ENCODE data around the gene TRIM69. TPM values are rescaled to one million over a fixed set of nuclear protein-coding genes. Genes with fewer than 3 reads are reported as not detected.

The TRIM69 gene
- total and polyA plus RNA-seq, 2 donors (not counting 1 experiment from before 2014, with no cell fraction given): 18.3 to 40.1 TPM

GRCh38 chr15:44694416-44694815 lies 41.9 kb upstream of the TRIM69 start:
- peak in 1 of 2 donors; percentile 5 for DNase-seq (ENCODE audit: low read depth in 2 of 2)
- Histone ChIP-seq H3K4me3 (replicated peaks in 1 of 4; ENCODE audit: control extremely low read depth in 1 of 4, insufficient read depth in 1 of 4, low read depth in 3 of 4, low read length in 4 of 4) (no peak overlapping the region), H3K4me2 (ENCODE audit: extremely low read depth, insufficient read depth, low read length) (no peak overlapping the region), H3K9ac (ENCODE audit: insufficient read depth, low read length) (no peak overlapping the region), H3K27me3 (ENCODE audit: control insufficient read depth, insufficient read depth, low read length) (peaks cover 9% of the 10 kb centered on the region), H3K27ac (ENCODE audit: insufficient read depth, low read length) (no peak overlapping the region), H3K79me2 (ENCODE audit: control insufficient read depth, insufficient read depth, low read length) (no peaks in the 10 kb centered on the region), H2AFZ (ENCODE audit: low read length) (no peak overlapping the region), H3K4me1 (ENCODE audit: control insufficient read depth, extremely low read depth, insufficient read depth, low read length) (no peaks in the 10 kb centered on the region), H4K20me1 (ENCODE audit: control insufficient read depth, extremely low read depth, insufficient read depth, low read length) (no peaks in the 10 kb centered on the region), H3K36me3 (ENCODE audit: control insufficient read depth, insufficient read depth, low read length) (no peaks in the 10 kb centered on the region), H3K9me3 (ENCODE audit: control insufficient read depth, insufficient read depth, low read depth, low read length) (no peaks in the 10 kb centered on the region)
- TF ChIP-seq EZH2 (IDR thresholded peaks at IDR 0.05; ENCODE audit: low read length, missing control alignments) (no peak), CTCF (conservative IDR thresholded peaks at IDR 0.05 in 1 of 2, IDR thresholded peaks at IDR 0.05 in 1 of 2; ENCODE audit: low read depth in 1 of 2, low read length in 2 of 2) (no peak)

GRCh38 chr15:44695294-44695693 lies 41.0 kb upstream of the TRIM69 start:
- no peak for DNase-seq (ENCODE audit: low read depth in 2 of 2)
- H3K36me3 ChIP-seq (ENCODE audit: control insufficient read depth, insufficient read depth, low read length): no peaks in the 10 kb centered on the region
- H3K27ac ChIP-seq (ENCODE audit: insufficient read depth, low read length): no peak overlapping the region
- no peaks in the 10 kb centered on the region for H3K9me3 ChIP-seq (ENCODE audit: control insufficient read depth, insufficient read depth, low read depth, low read length)
- TF ChIP-seq CTCF (conservative IDR thresholded peaks at IDR 0.05 in 1 of 2, IDR thresholded peaks at IDR 0.05 in 1 of 2; ENCODE audit: low read depth in 1 of 2, low read length in 2 of 2) (no peak), EZH2 (IDR thresholded peaks at IDR 0.05; ENCODE audit: low read length, missing control alignments) (no peak)
- no peak overlapping the region for H3K4me2 ChIP-seq (ENCODE audit: extremely low read depth, insufficient read depth, low read length)
- H4K20me1 ChIP-seq (ENCODE audit: control insufficient read depth, extremely low read depth, insufficient read depth, low read length): no peaks in the 10 kb centered on the region
- H3K27me3 ChIP-seq (ENCODE audit: control insufficient read depth, insufficient read depth, low read length): peaks cover 9% of the 10 kb centered on the region
- no peaks in the 10 kb centered on the region for H3K4me1 ChIP-seq (ENCODE audit: control insufficient read depth, extremely low read depth, insufficient read depth, low read length)
- H3K9ac ChIP-seq (ENCODE audit: insufficient read depth, low read length): no peak overlapping the region
- no peaks in the 10 kb centered on the region for H3K79me2 ChIP-seq (ENCODE audit: control insufficient read depth, insufficient read depth, low read length)
- H2AFZ ChIP-seq (ENCODE audit: low read length): no peak overlapping the region
- H3K4me3 ChIP-seq (replicated peaks in 1 of 4; ENCODE audit: control extremely low read depth in 1 of 4, insufficient read depth in 1 of 4, low read depth in 3 of 4, low read length in 4 of 4): no peak overlapping the region

GRCh38 chr15:44697014-44697413 lies 39.3 kb upstream of the TRIM69 start:
- H3K4me3 ChIP-seq (replicated peaks in 1 of 4; ENCODE audit: control extremely low read depth in 1 of 4, insufficient read depth in 1 of 4, low read depth in 3 of 4, low read length in 4 of 4): no peak overlapping the region
- DNase-seq (ENCODE audit: low read depth in 2 of 2): no peak
- H3K27me3 ChIP-seq (ENCODE audit: control insufficient read depth, insufficient read depth, low read length): peaks cover 9% of the 10 kb centered on the region
- H3K27ac ChIP-seq (ENCODE audit: insufficient read depth, low read length): no peak overlapping the region
- H2AFZ ChIP-seq (ENCODE audit: low read length): no peak overlapping the region
- no peak overlapping the region for H3K4me2 ChIP-seq (ENCODE audit: extremely low read depth, insufficient read depth, low read length)
- H3K79me2 ChIP-seq (ENCODE audit: control insufficient read depth, insufficient read depth, low read length): no peaks in the 10 kb centered on the region
- H3K9me3 ChIP-seq (ENCODE audit: control insufficient read depth, insufficient read depth, low read depth, low read length): no peaks in the 10 kb centered on the region
- no peak for TF ChIP-seq CTCF (conservative IDR thresholded peaks at IDR 0.05 in 1 of 2, IDR thresholded peaks at IDR 0.05 in 1 of 2; ENCODE audit: low read depth in 1 of 2, low read length in 2 of 2)
- TF ChIP-seq EZH2 (IDR thresholded peaks at IDR 0.05; ENCODE audit: low read length, missing control alignments): no peak
- H3K36me3 ChIP-seq (ENCODE audit: control insufficient read depth, insufficient read depth, low read length): no peaks in the 10 kb centered on the region
- H3K9ac ChIP-seq (ENCODE audit: insufficient read depth, low read length): no peak overlapping the region
- H4K20me1 ChIP-seq (ENCODE audit: control insufficient read depth, extremely low read depth, insufficient read depth, low read length): no peaks in the 10 kb centered on the region
- H3K4me1 ChIP-seq (ENCODE audit: control insufficient read depth, extremely low read depth, insufficient read depth, low read length): no peaks in the 10 kb centered on the region

All from fibroblast of lung (primary cell).